Measurements from ENCODE around the gene PODXL.
"Not testable (repeated sequence)": the region's sequence is repeated elsewhere in the genome, so short reads cannot be mapped to it uniquely, and the experiment has no call there.

The PODXL gene

GRCh38 chr7:131508754-131509486 is 47.5 kb downstream of the PODXL start:
- 91 to 92% methylated on average over 7 to 9 of the region's 10 CpGs for WGBS, 2 experiments (ENCODE audit: insufficient coverage in 2 of 2)

GRCh38 chr7:131507592-131508331 is 48.7 kb downstream of the PODXL start:
- Histone ChIP-seq H3K9me3 (ENCODE audit: control insufficient read depth, low read length) (no peaks in the 10 kb centered on the region), H3K27ac (ENCODE audit: low read depth, low read length, severe bottlenecking) (peak overlapping the region; percentile 29), H3K36me3 (ENCODE audit: control insufficient read depth, insufficient read depth, low read length) (peaks cover 92% of the 10 kb centered on the region), H3K4me1 (ENCODE audit: control insufficient read depth, insufficient read depth, low read length, poor library complexity, severe bottlenecking) (peaks cover 12% of the 10 kb centered on the region), H3K4me3 (ENCODE audit: extremely low read depth, insufficient read depth, low read length, poor library complexity, severe bottlenecking) (no peak overlapping the region)
- WGBS, 2 experiments (ENCODE audit: insufficient coverage in 2 of 2), result 80 to 90% methylated on average over 9 to 12 of the region's 14 CpGs

More at GRCh38 chr7:131508754-131509486, 47.5 kb downstream of the PODXL start:
- Histone ChIP-seq H3K9me3 (ENCODE audit: control insufficient read depth, low read length) (no peaks in the 10 kb centered on the region), H3K4me3 (ENCODE audit: extremely low read depth, insufficient read depth, low read length, poor library complexity, severe bottlenecking) (no peak overlapping the region), H3K27ac (ENCODE audit: low read depth, low read length, severe bottlenecking) (no peak overlapping the region), H3K4me1 (ENCODE audit: control insufficient read depth, insufficient read depth, low read length, poor library complexity, severe bottlenecking) (peaks cover 14% of the 10 kb centered on the region), H3K36me3 (ENCODE audit: control insufficient read depth, insufficient read depth, low read length) (peaks cover 85% of the 10 kb centered on the region)

- Histone ChIP-seq H3K27ac (ENCODE audit: low read depth, low read length, severe bottlenecking) (no peak overlapping the region), H3K9me3 (ENCODE audit: control insufficient read depth, low read length) (no peaks in the 10 kb centered on the region), H3K4me3 (ENCODE audit: extremely low read depth, insufficient read depth, low read length, poor library complexity, severe bottlenecking) (no peak overlapping the region), H3K4me1 (ENCODE audit: control insufficient read depth, insufficient read depth, low read length, poor library complexity, severe bottlenecking) (peaks cover 14% of the 10 kb centered on the region), H3K36me3 (ENCODE audit: control insufficient read depth, insufficient read depth, low read length) (peaks cover 93% of the 10 kb centered on the region)
- 96 to 97% methylated on average over 12 to 18 of the region's 18 CpGs for WGBS, 2 experiments (ENCODE audit: insufficient coverage in 2 of 2)
Measured at GRCh38 chr7:131506597-131506996, 49.8 kb downstream of the PODXL start.

- Histone ChIP-seq H3K9me3 (ENCODE audit: control insufficient read depth, low read length) (no peaks in the 10 kb centered on the region), H3K4me3 (ENCODE audit: extremely low read depth, insufficient read depth, low read length, poor library complexity, severe bottlenecking) (no peak overlapping the region), H3K27ac (ENCODE audit: low read depth, low read length, severe bottlenecking) (no peak overlapping the region), H3K4me1 (ENCODE audit: control insufficient read depth, insufficient read depth, low read length, poor library complexity, severe bottlenecking) (peaks cover 14% of the 10 kb centered on the region), H3K36me3 (ENCODE audit: control insufficient read depth, insufficient read depth, low read length) (peaks cover 88% of the 10 kb centered on the region)
- 97 to 99% methylated on average over 20 to 23 of the region's 30 CpGs for WGBS, 2 experiments (ENCODE audit: insufficient coverage in 2 of 2)
Measured at GRCh38 chr7:131505636-131506557, 50.5 kb downstream of the PODXL start.

- 89 to 96% methylated on average over 3 to 6 of the region's 8 CpGs for WGBS, 2 experiments (ENCODE audit: insufficient coverage in 2 of 2)
- not testable (repeated sequence) for H3K9me3 ChIP-seq (ENCODE audit: control insufficient read depth, low read length); H3K27ac ChIP-seq (ENCODE audit: low read depth, low read length, severe bottlenecking); H3K4me3 ChIP-seq (ENCODE audit: extremely low read depth, insufficient read depth, low read length, poor library complexity, severe bottlenecking)
- peaks cover 14% of the 10 kb centered on the region for H3K4me1 ChIP-seq (ENCODE audit: control insufficient read depth, insufficient read depth, low read length, poor library complexity, severe bottlenecking)
- H3K36me3 ChIP-seq (ENCODE audit: control insufficient read depth, insufficient read depth, low read length), result peaks cover 87% of the 10 kb centered on the region
Measured at GRCh38 chr7:131505037-131505620, 51.3 kb downstream of the PODXL start.

GRCh38 chr7:131504157-131504899 is 52.1 kb downstream of the PODXL start:
- Histone ChIP-seq H3K9me3 (ENCODE audit: control insufficient read depth, low read length) (no peaks in the 10 kb centered on the region), H3K4me1 (ENCODE audit: control insufficient read depth, insufficient read depth, low read length, poor library complexity, severe bottlenecking) (peaks cover 14% of the 10 kb centered on the region), H3K4me3 (ENCODE audit: extremely low read depth, insufficient read depth, low read length, poor library complexity, severe bottlenecking) (no peak overlapping the region), H3K36me3 (ENCODE audit: control insufficient read depth, insufficient read depth, low read length) (peaks cover 86% of the 10 kb centered on the region), H3K27ac (ENCODE audit: low read depth, low read length, severe bottlenecking) (no peak overlapping the region)
- WGBS, 2 experiments (ENCODE audit: insufficient coverage in 2 of 2), result 95% methylated on average over 4 to 8 of the region's 14 CpGs

- WGBS, 2 experiments (ENCODE audit: insufficient coverage in 2 of 2), result 91 to 96% methylated on average over 6 of the region's 6 CpGs
- H3K36me3 ChIP-seq (ENCODE audit: control insufficient read depth, insufficient read depth, low read length), result peaks cover 86% of the 10 kb centered on the region
- H3K27ac ChIP-seq (ENCODE audit: low read depth, low read length, severe bottlenecking), result peak overlapping the region; percentile 39
- no peaks in the 10 kb centered on the region for H3K9me3 ChIP-seq (ENCODE audit: control insufficient read depth, low read length)
- peaks cover 11% of the 10 kb centered on the region for H3K4me1 ChIP-seq (ENCODE audit: control insufficient read depth, insufficient read depth, low read length, poor library complexity, severe bottlenecking)
- no peak overlapping the region for H3K4me3 ChIP-seq (ENCODE audit: extremely low read depth, insufficient read depth, low read length, poor library complexity, severe bottlenecking)
Measured at GRCh38 chr7:131503639-131504038, 52.8 kb downstream of the PODXL start.

GRCh38 chr7:131502810-131503508 is 53.5 kb downstream of the PODXL start:
- WGBS, 2 experiments (ENCODE audit: insufficient coverage in 2 of 2), result 94 to 98% methylated on average over 7 to 8 of the region's 9 CpGs
- Histone ChIP-seq H3K36me3 (ENCODE audit: control insufficient read depth, insufficient read depth, low read length) (peaks cover 86% of the 10 kb centered on the region), H3K27ac (ENCODE audit: low read depth, low read length, severe bottlenecking) (peak overlapping the region; percentile 39)

GRCh38 chr7:131501930-131502685 is 54.3 kb downstream of the PODXL start:
- 92 to 96% methylated on average over 10 to 12 of the region's 14 CpGs for WGBS, 2 experiments (ENCODE audit: insufficient coverage in 2 of 2)
- Histone ChIP-seq H3K36me3 (ENCODE audit: control insufficient read depth, insufficient read depth, low read length) (peaks cover 86% of the 10 kb centered on the region), H3K4me3 (ENCODE audit: extremely low read depth, insufficient read depth, low read length, poor library complexity, severe bottlenecking) (no peak overlapping the region), H3K4me1 (ENCODE audit: control insufficient read depth, insufficient read depth, low read length, poor library complexity, severe bottlenecking) (peaks cover 7% of the 10 kb centered on the region), H3K27ac (ENCODE audit: low read depth, low read length, severe bottlenecking) (peak overlapping the region; percentile 39), H3K9me3 (ENCODE audit: control insufficient read depth, low read length) (no peaks in the 10 kb centered on the region)

More at GRCh38 chr7:131502810-131503508, 53.5 kb downstream of the PODXL start:
- Histone ChIP-seq H3K4me1 (ENCODE audit: control insufficient read depth, insufficient read depth, low read length, poor library complexity, severe bottlenecking) (peaks cover 11% of the 10 kb centered on the region), H3K4me3 (ENCODE audit: extremely low read depth, insufficient read depth, low read length, poor library complexity, severe bottlenecking) (no peak overlapping the region), H3K9me3 (ENCODE audit: control insufficient read depth, low read length) (no peaks in the 10 kb centered on the region)
